GM12878 (cell line): ENCODE data around the gene NCOA6. TPM values are rescaled to one million over a fixed set of nuclear protein-coding genes. Genes with fewer than 3 reads are reported as not detected.

Experiments
- ATAC-seq: fragments of 200-7000 bp; cut with Tn5 transposase; 3 replicates; pipeline ENCODE4 v1.9.1; 2020; ENCODE audit warnings: mild to moderate bottlenecking, moderate library complexity
- BruUV-seq: library from RNA; stranded (reverse); fragments of 400-500 nt; replicated peaks from 2 replicates; lab custom pipeline; 2021; lab: Mats Ljungman, UMichigan
- CTCF ChIA-PET: fragments of 300-600 bp; sonication (Branson Sonifier 250); formaldehyde crosslinking; extraction: SDS; loops from one replicate; lab custom pipeline; 2021; ENCODE audit warnings: inconsistent platforms; lab: Yijun Ruan, JAX
- POLR2A ChIA-PET: fragments of 350-600 bp; formaldehyde crosslinking; extraction: SDS; loops from one replicate; lab custom pipeline; 2021; ENCODE audit warnings: inconsistent platforms; lab: Charles Lee
- RAD21 ChIA-PET: fragments of 300-600 bp; sonication (Branson Sonifier 250); formaldehyde crosslinking; loops from one replicate; lab custom pipeline; 2023; ENCODE audit warnings: antibody characterized with exemption; ENCODE audit not compliant: unreplicated experiment; lab: Charles Lee
- SMC1A ChIA-PET: fragments of 300-600 bp; sonication (Branson Sonifier 250); formaldehyde crosslinking; loops from one replicate; lab custom pipeline; 2023; ENCODE audit not compliant: unreplicated experiment, uncharacterized antibody; lab: Charles Lee
- DNase-seq: peaks from one replicate; pipeline ENCODE4 v3.0.0-alpha.2; 2011; ENCODE audit warnings: low read depth, low spot score
- FAIRE-seq: peaks from 3 replicates; lab custom pipeline; 2011; peaks lifted over from hg19 to GRCh38; lab: Jason Lieb, UNC
- H2AFZ ChIP-seq: 2 replicates; pipeline ENCODE4 v1.6.0; 2011; ENCODE audit warnings: low read depth, low read length, control low read depth; ENCODE audit not compliant: control insufficient read depth
- H3K27ac ChIP-seq: 2 replicates; pipeline ENCODE4 v1.5.1; 2011; ENCODE audit warnings: control low read depth; ENCODE audit not compliant: control insufficient read depth, insufficient read depth
- H3K27me3 ChIP-seq, 2 experiments: replicated peaks in 1 of 2; 2 replicates each; pipeline versions ENCODE4 v1.6.0 to v1.6.1; 2011; ENCODE audit warnings: low read length in 1 of 2; ENCODE audit not compliant: control insufficient read depth in 2 of 2, insufficient read depth in 2 of 2
- H3K36me3 ChIP-seq, 2 experiments: 2 replicates each; pipeline ENCODE4 v1.5.1; 2011; ENCODE audit warnings: low read length in 1 of 2; ENCODE audit not compliant: control insufficient read depth in 2 of 2, insufficient read depth in 2 of 2
- H3K4me1 ChIP-seq: 2 replicates; pipeline ENCODE4 v1.6.1; 2011; ENCODE audit warnings: mild to moderate bottlenecking, low read length, moderate library complexity, mixed read lengths; ENCODE audit not compliant: control insufficient read depth, insufficient read depth
- H3K4me2 ChIP-seq: 2 replicates; pipeline ENCODE4 v1.6.0; 2011; ENCODE audit warnings: control low read depth; ENCODE audit not compliant: control insufficient read depth, insufficient read depth
- H3K4me3 ChIP-seq: fragments of 200-600 bp; sonication (generic); 2 replicates; pipeline ENCODE4 v1.5.1; 2016
- H3K79me2 ChIP-seq: 2 replicates; pipeline ENCODE4 v1.6.0; 2011; ENCODE audit warnings: low read length; ENCODE audit not compliant: control insufficient read depth, insufficient read depth
- H3K9ac ChIP-seq: 2 replicates; pipeline ENCODE4 v1.8.0; 2011; ENCODE audit warnings: low read length, control low read depth, mixed read lengths; ENCODE audit not compliant: control insufficient read depth, insufficient read depth
- H3K9me3 ChIP-seq: replicated peaks from 3 replicates; pipeline ENCODE4 v1.5.1; 2011; ENCODE audit warnings: mild to moderate bottlenecking, low read length; ENCODE audit not compliant: control insufficient read depth, insufficient read depth
- H4K20me1 ChIP-seq: 2 replicates; pipeline ENCODE4 v1.6.0; 2011; ENCODE audit not compliant: control insufficient read depth, insufficient read depth
- ATF3 ChIP-seq: IDR thresholded peaks from 2 replicates; pipeline ENCODE4 v1.6.1; 2011; ENCODE audit warnings: low read depth, mild to moderate bottlenecking, low read length, moderate library complexity, borderline replicate concordance; ENCODE audit errors: extremely low read depth
- EP300 ChIP-seq, 2 experiments: fragments of 150-350 bp in 1 of 2; IDR thresholded peaks; 2 replicates each; pipeline ENCODE4 v1.6.1; 2011 to 2012; ENCODE audit warnings: low read depth in 2 of 2, low read length in 2 of 2, borderline replicate concordance in 1 of 2, improper control_type of control experiment in 1 of 2, inconsistent platforms in 1 of 2; ENCODE audit not compliant: control insufficient read depth in 1 of 2
- KLF5 ChIP-seq: fragments of 450-650 bp; IDR thresholded peaks from 2 replicates; pipeline ENCODE4 v1.6.1; 2014; ENCODE audit warnings: mild to moderate bottlenecking; ENCODE audit not compliant: partially characterized antibody
- ZNF687 ChIP-seq: fragments of 450-650 bp; IDR thresholded peaks from 2 replicates; pipeline ENCODE4 v1.6.1; 2017; ENCODE audit warnings: mild to moderate bottlenecking, moderate library complexity
- WGBS: methylation state at CpG from one replicate; pipeline ENCODE4 v1.1.6; 2016; ENCODE audit warnings: low lambda C conversion rate; ENCODE audit not compliant: insufficient replicate concordance, insufficient coverage; ENCODE audit errors: missing lambda C conversion rate; 5-methylcytosine and 5-hydroxymethylcytosine counted together
- in situ Hi-C: fragments of 300-500 bp; cut with MboI; formaldehyde crosslinking; loops from 9 replicates; pipeline ENCODE4 v1.14.3; 2018; ENCODE audit warnings: mixed read lengths
- intact Hi-C: fragments of 100-400 bp; cut with micrococcal nuclease; formaldehyde crosslinking; loops from one replicate; pipeline ENCODE4 v1.14.2; 2022; ENCODE audit not compliant: unreplicated experiment
- polyA plus RNA-seq, 11 experiments: library from polyadenylated mRNA; depleted of rRNA in 4 of 11; unstranded in 6 of 11; stranded (reverse) in 5 of 11; fragments of >200 nt; fragmentation: Nextera tagmentation in 4 of 11; fragmentation: Illumina TruSeq in 1 of 11; extraction: Ambion mirVana in 4 of 11; extraction: Trizol in 1 of 11; gene quantifications; 1 replicate in 1 of 11; 2 replicates in 10 of 11; pipeline versions ENCODE4 v1.2.1 to v1.2.3, GENCODE V29; 2011 to 2016; ENCODE audit warnings: inconsistent platforms in 2 of 11, missing spikeins in 2 of 11, low read depth in 1 of 11
- total RNA-seq, 4 experiments: library from RNA; depleted of rRNA in 3 of 4; stranded (reverse); fragments of >200 nt in 3 of 4; fragmentation: Illumina TruSeq in 1 of 4; extraction: Trizol in 1 of 4; gene quantifications; 2 replicates each; pipeline versions ENCODE4 v1.2.1 to v1.2.3, GENCODE V29; 2013 to 2021

The NCOA6 gene
- total and polyA plus RNA-seq, 10 of the 15 experiments (the other 5 are each of a cell fraction or from before 2014, with no cell fraction given), result 6.1 to 20.6 (median 12.6) TPM

DNA sequence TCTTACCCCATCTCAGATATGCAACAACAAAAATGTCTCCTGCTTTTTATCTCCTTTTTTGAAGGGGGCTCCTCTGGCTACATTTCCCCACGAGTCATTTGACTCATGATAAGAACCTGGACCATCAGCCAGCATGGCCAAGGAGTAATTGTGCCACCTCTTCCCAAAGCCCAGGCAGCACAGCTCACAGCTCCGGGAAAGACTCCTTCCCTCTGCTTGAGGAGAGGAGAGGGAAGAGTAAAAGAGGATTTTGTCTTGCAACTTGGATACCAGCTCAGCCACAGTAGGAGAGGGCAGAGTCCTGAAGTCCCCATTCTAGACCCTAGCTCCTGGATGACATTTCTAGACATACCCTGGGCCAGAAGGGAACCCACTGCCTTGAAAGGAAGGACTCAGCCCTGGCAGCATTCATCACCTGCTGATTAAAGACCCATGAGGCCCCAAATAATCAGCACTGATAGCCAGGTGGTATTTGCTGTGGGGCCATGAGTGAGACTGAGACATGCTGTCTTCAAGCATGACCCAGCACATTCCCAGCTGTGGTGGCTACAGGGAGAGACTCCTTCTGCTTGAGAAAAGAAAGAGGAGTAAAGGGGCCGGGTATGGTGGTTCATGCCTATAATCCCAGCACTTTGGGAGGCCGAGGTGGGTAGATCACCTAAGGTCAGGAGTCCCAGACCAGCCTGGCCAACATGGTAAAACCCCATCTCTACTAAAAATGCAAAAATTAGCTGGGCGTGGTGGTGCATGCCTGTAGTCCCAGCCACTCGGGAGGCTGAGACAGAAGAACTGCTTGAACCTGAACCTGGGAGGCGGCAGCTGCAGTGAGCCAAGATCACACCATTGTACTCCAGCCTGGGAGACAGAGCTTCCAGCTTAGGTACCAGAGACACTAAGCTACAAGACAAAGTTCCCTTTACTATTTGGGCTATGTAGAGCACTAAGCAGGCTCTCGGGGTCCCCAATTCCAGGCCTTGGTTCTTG, 28.1 kb downstream of the NCOA6 start:
- H2AFZ ChIP-seq, result no peak overlapping the region
- H3K79me2 ChIP-seq, result peaks cover 14% of the 10 kb centered on the region
- no peak overlapping the region for H3K9ac ChIP-seq
- no peak overlapping the region for H3K4me3 ChIP-seq
- in situ Hi-C loops, result no loop called here
- no peak overlapping the region for H3K27ac ChIP-seq
- H3K27me3 ChIP-seq, result no peaks in the 10 kb centered on the region
- 73% methylated on average over 8 of the region's 8 CpGs for WGBS
- SMC1A ChIA-PET, result interaction anchor here (0.7 kb wide), 1 partner anchor 76 kb away, joined by 3 read pairs; no protein-coding TSS in a partner anchor
- ATAC-seq, result no peak
- FAIRE-seq, result no peak
- peaks cover 4% of the 10 kb centered on the region; the same call in 1 of the 2 replicates for H3K4me1 ChIP-seq
- DNase-seq, result no peak
- H3K9me3 ChIP-seq, result no peaks in the 10 kb centered on the region; the same call in 2 of the 3 replicates
- POLR2A ChIA-PET, result interaction anchor here (0.7 kb wide), 1 partner anchor 86 kb away, joined by 3 read pairs; no protein-coding TSS in a partner anchor
- H3K4me2 ChIP-seq, result no peak overlapping the region
- no TSS peak for BruUV-seq
- TF ChIP-seq EP300 (IDR thresholded peaks at IDR 0.05; ENCODE audit: borderline replicate concordance in 1 of 2, control insufficient read depth in 1 of 2, low read depth in 2 of 2, low read length in 2 of 2) (no peak), ZNF687 (no peak), ATF3 (no peak), KLF5 (no peak)
- TF ChIP-seq, all 136 proteins: peak for 0
- Histone ChIP-seq H4K20me1 (no peaks in the 10 kb centered on the region), H3K36me3 (no peaks in the 10 kb centered on the region)
- CTCF ChIA-PET, result interaction anchor here (0.6 to 1.4 kb wide), 4 partner anchors 27 to 473 kb away, joined by 3 to 4 read pairs (median 3); no protein-coding TSS in a partner anchor
- intact Hi-C loops, result no loop called here
- RAD21 ChIA-PET, result no interaction called here
